OCI-LY3 (cell line): Measurements from ENCODE around the gene NOVA2.

Experiments used
- EZH2phosphoT487 ChIP-seq: fragments of 200-600 bp; shearing (Covaris generic); IDR thresholded peaks from 2 replicates; pipeline ENCODE4 v1.6.1; 2018; ENCODE audit warnings: antibody characterized with exemption, mixed run types, low read depth
- TF ChIP-seq, protein P1 (sequence below): fragments of 200-600, 300-600 bp; sonication (generic); IDR thresholded peaks from 2 replicates; pipeline ENCODE4 v1.5.1; 2014; ENCODE audit warnings: antibody characterized with exemption, low read length, low read depth

DNA sequence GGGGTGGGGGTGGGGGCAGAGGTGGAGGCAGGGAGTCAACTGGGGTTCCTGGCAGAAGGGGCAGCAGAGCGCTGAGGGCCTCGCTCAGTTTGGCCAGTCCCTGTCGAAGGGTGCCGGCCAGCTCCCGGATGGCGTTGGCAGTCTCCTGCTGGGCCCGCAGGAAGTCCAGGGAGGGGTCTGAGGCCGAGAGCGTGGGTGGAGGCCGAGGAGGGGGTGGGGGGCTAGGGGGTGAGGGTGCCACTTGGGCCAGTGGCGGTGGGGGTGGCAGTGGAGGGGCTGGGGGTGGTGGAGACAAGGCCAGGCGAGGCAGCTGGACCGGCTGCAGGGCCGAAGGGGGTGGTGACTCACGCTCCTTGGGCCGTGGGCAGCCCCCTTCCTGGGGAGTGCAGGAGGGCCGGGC is 82.8 kb downstream of the NOVA2 start:
- TF ChIP-seq, protein P1, sequence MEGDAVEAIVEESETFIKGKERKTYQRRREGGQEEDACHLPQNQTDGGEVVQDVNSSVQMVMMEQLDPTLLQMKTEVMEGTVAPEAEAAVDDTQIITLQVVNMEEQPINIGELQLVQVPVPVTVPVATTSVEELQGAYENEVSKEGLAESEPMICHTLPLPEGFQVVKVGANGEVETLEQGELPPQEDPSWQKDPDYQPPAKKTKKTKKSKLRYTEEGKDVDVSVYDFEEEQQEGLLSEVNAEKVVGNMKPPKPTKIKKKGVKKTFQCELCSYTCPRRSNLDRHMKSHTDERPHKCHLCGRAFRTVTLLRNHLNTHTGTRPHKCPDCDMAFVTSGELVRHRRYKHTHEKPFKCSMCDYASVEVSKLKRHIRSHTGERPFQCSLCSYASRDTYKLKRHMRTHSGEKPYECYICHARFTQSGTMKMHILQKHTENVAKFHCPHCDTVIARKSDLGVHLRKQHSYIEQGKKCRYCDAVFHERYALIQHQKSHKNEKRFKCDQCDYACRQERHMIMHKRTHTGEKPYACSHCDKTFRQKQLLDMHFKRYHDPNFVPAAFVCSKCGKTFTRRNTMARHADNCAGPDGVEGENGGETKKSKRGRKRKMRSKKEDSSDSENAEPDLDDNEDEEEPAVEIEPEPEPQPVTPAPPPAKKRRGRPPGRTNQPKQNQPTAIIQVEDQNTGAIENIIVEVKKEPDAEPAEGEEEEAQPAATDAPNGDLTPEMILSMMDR: no peak
- TF ChIP-seq EZH2phosphoT487: no peak
